Ureter (tissue), 1 donor: Measurements from ENCODE around the gene CARD11. TPM values are rescaled to one million over a fixed set of nuclear protein-coding genes. Genes with fewer than 3 reads are reported as not detected.

Experiments used
- DNase-seq: peaks from one replicate; pipeline ENCODE4 v3.0.0-alpha.2; 2020; ENCODE audit warnings: low spot score
- total RNA-seq: library from RNA; stranded (reverse); gene quantifications from one replicate; pipeline ENCODE4 v1.2.4, GENCODE V29; 2023
- donor health status: DM: yes; HTN: yes; CAD: no.

The CARD11 gene
- 52.3 TPM for total RNA-seq

DNA sequence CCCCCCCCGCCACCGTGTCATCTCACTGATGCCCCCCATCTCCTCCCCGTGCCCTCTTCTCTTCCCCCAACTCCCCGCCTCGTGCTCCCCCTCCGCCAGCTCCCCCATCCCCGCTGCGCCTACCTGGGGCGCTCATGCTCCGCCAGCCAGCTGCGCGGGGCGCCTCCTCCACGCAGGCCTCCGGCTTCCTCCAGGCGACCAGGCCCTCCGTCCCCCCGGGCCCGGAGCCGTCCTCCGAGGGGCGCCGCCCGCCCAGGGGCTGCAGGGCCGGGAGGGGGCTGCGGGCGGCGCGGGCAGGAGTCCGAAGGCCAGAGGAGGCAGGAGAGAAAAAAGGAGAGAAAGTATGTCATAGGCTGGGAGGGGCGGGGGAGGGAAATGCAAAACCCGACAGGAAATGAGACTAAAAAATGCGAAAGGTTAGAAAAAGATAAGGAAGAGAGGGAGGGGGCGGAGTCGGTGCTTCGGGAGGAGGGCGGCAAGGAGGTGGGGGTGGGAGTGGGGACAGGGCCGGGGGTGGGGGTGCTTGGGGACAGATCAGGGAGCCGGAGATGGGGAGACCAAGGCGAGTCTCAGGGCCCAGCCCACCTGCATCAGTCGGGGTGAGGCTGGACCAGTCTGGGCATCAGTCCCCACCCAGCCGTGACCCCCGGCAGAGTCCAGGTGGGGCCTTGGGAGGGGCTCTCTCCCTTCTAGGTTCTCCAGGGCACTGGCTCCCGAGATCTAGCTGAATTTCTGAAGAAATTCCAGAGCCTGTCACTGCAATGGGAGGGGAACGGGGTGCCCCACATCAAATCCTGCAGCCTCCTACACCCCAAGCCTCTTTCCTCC is at the start of gene CARD11:
Gene CARD11, minus strand, starts transcription at position 324 of the 828 bp plus-strand sequence. CDS start 85,361 bp downstream, outside the sequence.
- no peak for DNase-seq

DNA sequence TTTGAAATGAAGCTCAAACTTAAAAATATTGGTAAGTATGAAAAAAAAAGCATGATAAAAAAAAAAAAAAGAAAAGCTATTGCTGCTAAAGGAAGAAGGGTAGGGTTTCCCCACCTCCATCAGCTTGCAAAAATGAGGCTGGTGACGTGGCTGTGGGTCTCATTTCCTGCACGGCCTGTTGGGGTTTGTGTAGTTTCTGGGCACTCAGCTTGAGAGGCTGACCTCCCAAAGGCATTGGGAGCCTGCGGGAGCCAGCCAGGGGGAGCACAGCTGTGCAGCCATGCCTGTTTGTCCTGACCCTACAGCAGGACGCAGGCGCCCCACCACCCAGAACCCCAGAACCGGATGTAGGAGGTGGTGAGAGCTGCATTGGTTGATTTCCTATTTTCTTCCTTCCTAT is 48.8 kb upstream of the CARD11 start:
- DNase-seq: no peak

DNA sequence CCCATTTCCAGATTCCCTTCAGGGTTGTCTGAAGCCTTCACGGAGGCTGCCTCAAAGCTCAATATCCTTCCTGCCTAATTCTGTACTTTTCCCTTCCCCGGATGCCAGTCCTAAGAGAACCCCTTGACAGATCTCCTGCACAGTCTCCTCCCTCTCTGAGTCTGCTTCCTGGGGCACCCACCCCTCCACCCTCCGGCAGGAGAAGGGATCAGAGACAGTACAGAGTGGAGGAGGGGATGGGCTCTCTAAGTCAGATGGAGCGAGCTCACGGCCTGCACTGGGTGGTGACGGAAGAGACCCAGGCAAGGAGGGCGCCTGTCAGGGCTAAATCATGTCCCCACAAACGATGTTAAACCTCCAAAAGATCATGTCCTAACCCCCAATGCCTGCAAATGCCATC is 48.0 kb upstream of the CARD11 start:
- DNase-seq: no peak

DNA sequence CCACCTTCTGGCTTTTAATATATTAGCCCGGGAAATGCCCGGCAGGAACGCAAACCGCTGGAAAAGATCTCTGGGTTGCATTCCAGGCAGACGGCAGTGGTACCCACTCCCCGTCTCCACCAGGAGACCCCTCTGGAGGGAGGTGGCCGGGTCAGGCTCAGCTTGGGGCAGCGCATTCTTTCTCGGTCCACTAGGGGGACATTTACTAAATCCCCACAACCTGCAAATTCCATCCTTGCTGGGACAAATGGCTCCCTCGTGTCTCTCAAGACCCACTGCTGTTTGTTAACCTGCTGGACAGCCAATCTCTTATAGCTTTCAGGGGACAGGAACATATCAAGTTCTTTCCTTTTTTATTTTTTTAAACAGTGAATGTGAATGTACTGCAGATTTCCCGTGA is 45.8 kb upstream of the CARD11 start:
- no peak for DNase-seq

DNA sequence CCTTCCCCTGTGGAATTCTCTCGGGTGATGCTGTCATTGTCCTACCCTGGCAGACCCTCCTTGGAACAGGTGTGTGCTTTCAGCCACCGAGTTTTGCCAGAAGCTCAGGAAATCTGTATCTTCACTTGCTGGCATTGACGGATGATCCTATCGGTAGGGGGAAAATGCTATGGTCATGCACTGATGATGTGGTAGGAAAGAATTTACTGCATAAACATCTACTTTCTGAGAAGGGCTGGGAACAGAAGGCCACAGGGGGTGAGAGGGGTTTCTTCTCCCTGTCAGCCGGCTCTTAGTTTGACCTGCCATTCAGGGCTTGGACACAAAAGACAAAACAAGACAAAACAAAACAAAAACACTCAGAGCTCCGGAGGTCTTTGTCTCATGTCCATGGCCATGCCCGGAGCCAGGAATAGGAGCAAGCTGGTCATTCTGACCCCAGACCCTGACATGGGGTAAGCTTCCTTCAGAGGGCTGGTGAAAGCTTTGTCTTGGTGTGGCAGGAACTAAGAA is 43.6 kb upstream of the CARD11 start:
- no peak for DNase-seq

DNA sequence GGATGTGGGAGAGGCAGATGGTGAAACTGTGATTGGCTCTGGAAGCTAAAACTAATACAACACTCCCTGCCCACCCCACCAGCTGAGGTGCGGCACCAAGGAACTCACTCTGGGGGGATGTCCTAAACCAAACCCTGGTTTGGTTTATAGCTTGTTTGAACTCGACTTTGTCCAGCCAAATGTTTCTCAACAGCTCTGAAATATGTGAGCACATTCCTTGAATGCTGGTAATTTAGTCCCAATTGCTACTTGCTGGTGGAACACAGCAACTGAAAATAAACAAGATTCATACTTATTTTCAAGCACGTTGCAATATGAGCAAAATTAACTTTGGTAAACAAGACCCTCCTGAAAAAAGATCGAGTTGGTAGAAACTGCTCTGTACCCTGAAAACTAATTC is 39.7 kb upstream of the CARD11 start:
- DNase-seq: no peak

DNA sequence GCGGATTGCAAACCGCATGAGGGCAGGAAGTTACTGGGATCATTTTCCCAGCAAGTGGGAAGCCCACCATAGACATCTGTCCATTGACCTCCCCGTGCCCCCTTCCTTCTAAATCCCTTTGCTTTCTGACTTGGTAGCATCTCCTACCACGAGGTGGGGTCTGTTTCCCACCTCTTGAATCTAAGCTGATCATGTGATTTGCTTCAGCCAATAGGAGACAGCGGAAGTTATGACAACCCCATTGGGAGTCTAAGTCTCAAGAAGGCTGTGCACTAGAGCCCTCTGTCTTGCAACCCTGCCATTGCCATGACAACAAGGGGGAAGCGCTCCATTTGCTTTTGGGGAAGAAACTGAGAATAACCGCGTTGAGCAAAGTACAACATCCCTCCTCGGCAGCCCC is 39.2 kb upstream of the CARD11 start:
- no peak for DNase-seq

DNA sequence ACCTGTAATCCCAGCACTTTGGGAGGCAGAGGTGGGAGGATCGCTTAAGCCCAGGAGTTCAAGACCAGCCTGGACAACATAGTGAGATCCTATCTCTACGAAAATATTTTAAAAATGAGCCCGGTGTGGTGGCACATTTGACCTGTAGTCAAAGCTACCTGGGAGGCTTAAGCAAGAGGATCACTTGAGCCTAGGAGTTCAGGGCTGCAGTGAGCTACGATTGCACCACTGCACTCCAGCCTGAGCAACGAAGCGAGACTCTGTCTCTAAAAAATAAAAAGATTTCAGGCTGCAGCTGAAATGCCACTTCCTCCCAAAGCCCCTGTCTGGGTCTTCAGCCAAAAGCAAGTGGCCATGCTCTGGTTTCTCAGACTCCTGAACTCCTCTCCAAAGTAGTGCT is 38.7 kb upstream of the CARD11 start:
- no peak for DNase-seq

DNA sequence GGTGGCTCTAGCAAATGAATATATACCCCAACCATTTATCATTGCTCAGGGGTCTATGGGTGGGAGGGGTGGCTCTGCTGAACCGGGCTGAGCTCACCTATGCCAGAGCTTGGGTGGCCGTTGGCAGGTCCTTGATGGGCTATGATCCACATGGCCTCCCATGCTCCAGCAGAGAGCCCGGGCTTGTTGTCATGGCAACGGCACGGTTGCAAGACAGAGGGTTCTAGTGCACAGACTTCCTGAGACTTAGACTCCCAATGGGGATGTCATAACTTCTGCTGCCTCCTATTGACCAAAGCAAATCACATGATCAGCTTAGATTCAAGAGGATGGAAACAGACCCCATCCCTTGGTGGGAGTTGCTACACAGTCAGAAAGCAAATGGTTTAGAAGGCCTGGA is 36.4 kb upstream of the CARD11 start:
- DNase-seq: no peak

DNA sequence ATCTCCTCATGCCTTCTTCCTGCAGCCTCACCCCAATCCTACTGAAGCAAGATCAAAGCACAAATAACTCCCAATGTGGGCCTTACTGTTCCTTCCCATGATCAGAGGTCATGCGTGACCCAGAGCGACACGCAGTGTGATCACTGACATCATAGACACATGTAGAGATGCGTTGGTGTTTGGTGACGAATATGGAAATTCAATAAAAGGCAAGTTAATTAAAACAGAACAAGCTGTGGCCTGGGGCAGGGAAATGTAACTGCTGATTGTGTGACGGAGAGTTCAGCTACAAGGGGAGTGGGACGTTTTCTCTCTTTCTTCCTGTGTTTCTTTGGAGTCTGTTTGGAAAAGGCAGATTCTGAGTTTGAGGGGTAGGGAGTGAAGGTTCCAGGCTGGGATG is 34.8 kb upstream of the CARD11 start:
- no peak for DNase-seq

DNA sequence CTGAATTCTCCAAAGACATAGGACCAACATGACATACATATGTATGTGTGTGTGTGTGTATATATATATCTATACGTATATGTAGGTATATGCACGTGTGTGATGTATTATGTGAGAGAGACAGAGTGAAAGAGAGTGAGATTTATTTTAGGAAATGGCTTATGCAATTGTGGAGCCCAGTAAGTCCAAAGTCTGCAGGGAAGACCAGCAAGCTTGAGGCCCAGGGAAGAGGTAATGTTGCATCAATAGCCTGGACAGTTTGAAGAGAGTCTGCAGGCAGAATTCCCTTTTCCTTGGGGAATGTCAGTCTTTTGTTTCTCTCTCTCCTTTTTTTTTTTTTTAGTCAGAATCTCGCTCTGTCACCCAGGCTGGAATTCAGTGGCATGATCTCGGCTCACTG is 33.0 kb upstream of the CARD11 start:
- DNase-seq: no peak

DNA sequence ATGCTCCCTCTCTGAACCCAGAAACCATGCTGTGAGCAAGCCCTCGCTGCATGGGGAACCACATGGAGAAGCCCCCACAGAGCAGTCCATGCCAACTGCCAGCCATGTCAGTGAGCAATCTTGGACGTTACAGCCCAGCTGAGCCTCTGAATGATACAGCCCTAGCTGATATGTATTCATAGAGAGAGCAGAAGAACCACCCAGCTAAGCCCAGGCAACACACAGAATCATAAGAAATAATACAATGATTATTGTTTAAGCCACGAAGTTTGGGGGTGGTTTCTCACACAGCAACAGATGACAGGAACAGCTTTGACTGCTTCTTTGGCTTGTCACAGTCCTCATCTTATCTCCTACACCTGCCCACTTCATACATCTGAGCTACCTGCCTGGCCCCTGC is 32.5 kb upstream of the CARD11 start:
- no peak for DNase-seq

DNA sequence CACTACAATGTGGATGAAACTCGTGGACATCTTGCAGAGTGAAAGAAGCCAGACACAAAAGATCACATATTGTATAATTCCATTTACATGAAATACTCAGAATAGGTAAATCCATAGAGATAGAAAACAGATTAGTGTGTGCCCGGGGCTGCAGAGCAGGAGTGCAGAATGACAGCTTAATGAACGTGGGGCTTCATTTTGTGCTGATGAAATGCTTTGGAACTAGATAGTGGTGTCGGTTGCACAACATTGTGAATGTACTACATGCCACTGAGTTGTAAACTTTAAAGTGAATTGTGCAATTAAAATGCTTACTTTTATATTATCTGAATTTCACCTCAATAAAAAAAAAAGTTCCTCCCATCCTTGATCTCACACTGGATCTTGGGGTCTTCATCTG is 31.8 kb upstream of the CARD11 start:
- DNase-seq: no peak

DNA sequence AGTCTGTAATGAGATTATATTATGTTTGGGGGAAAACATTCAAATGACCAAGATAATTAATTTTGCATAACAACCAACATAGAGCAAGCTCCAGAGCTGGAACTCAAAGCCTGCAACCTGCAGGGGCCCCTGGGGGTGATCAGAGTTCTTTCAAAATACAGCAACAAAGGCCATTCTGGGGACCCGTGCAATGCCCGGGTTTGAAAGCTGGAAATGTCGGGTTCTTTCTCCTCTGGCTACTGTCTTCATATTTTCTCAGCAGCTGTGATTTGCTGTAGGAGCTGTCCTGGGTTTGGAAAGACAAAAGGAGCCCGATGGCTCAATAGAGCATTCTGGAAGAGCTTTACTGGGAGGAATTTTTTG is 30.8 kb upstream of the CARD11 start:
- DNase-seq: no peak

DNA sequence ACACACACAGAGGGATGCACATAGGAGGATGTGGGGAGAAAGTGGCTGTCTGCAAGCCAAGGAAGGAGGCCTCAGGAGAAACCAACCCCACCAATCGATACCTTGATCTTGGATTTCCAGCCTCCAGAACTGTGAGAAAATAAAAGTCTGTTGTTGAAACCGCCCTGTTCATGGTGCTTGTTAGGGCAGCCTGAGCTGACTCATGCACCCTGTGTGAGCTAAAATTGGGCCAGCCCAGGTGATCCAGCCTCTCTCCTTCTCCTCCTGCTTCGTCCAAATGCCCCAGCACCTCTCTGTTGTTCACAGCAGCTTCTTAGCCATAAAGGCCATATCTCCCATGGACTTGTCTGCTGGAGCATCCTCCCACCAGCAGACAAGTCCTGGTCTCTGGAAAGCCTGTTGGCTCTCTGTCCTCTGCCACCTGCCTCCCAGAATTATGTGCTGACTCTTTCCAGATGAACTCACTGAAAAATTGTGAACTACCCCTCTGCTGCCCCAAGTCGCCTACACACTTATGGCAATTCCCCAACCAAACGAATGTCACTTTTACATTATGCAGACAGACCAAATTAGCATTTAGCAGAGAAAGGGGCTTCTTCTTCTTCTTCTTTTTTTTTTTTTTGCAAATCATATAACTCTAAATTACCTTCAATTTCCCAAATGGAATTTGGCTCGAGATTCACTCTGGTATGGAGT is 30.2 kb upstream of the CARD11 start:
- no peak for DNase-seq

DNA sequence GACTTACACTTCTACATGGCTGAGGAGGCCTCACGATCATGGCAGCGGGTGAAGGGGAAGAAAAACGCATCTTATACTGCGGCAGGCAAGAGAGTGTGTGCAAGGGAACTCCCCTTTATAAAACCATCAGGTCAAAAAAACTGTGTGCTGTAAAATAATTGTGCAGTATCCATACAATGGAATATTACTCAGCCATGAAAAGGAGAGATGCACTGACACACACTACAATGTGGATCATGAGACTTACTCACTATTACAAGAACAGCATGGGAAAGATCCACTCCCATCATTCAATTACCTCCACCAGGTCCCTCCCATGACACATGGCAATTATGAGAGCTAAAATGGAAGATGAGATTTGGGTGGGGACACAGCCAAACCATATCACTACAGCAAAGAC is 27.2 kb upstream of the CARD11 start:
- DNase-seq: no peak

DNA sequence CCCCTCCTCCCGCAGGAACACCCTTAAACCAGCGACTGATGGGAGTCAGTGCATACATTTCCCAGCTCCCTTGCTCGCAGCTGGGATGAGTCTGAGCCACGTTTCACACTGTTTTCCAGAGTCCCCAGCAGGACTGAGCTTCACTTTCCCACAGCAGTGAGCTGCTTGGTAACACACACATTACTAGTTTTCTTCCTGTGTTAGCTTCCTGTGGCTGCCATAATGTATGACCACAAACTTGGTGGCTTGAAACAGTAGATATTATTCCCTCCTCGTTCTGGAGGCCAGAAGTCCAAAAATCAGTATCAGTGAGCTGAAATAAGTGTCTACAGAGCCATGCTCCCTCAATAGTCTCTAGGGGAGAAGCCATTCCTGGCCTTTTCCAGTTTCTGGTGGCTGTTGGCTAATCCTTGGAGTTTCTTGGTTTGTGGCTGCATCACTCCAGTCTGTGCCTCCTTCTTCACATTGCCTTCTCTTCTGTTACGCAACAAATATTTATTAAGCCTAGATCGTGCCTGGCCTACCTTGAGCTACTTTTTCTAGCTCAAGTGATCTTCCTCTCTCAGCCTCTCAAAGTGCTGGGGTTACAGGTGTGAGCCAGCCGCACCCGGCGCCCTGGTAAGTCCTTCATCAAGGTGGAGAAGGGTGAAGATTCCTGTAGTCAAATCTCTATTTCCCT is 26.2 kb upstream of the CARD11 start:
- DNase-seq: no peak

DNA sequence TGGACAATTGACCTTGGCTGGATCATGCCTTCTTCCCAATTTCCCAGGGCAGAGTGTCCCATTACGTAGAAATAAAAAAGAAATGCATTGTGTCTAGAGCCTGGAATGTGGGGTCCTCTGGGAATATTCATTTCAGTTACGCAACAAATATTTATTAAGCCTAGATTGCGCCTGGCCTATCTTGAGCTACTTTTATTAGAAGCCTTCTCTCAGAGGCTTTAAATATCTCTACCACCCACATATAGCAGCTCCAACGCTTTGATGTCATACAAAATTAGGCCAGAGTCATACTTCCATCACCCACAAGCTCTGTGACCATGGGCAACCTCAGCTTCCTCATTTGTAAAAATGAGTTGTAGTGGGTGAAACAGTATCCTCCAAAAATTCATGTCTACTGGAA is 24.9 kb upstream of the CARD11 start:
- no peak for DNase-seq

DNA sequence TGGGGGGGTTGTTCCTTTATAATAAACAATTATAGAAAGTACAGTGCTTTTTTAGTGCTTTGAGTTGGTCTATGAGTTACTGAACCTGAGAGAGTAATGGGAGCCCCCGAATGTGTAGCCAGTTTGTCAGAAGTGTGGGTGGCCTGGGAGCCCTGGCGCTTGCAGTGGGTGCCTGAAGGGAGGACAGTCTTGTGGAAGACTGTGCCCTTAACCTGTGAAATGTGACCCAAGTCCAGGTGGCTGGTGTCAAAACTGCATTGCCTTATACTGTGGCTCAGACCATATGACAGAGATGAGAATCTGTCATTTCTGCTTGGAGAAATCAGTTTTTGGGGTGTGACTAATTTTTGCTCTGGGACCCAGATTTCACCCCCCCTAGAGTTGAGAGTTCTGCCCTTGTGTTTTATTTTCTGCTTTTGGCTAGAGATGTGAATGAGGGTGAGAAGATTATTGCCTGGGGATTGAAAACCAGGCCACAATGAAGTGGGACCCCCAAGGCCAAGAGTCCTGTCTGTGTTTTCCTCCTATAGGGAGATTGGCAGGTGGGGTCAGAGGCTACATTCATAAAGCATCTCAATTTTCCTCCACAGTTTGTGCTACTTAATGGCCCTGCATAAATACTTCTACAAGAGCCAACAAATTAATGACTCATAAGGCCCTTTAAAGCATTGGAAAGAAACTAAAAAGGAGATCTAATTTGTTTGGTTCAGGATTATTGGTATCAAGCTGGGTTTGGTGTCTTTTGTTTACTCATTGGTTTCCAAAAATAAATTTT is 24.1 kb upstream of the CARD11 start:
- no peak for DNase-seq

DNA sequence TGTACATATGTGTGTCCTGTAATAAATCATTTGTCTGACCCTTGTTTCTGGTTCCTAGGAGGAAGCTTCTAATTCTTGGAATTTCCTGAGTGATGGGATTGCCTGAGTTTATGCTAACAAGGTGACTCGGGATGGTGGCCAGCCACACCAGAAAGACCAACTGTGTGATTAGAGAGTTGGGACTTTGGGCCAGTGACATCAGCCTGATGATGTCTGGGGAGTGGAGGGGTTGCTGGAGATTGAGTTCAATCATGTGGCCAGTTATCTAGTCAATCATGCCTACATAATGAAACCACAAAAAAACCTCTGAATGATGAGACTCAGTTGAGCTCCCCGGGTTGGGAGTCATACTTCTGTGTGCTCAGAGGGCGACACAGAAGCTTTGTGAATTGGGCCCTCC is 23.5 kb upstream of the CARD11 start:
- no peak for DNase-seq

DNA sequence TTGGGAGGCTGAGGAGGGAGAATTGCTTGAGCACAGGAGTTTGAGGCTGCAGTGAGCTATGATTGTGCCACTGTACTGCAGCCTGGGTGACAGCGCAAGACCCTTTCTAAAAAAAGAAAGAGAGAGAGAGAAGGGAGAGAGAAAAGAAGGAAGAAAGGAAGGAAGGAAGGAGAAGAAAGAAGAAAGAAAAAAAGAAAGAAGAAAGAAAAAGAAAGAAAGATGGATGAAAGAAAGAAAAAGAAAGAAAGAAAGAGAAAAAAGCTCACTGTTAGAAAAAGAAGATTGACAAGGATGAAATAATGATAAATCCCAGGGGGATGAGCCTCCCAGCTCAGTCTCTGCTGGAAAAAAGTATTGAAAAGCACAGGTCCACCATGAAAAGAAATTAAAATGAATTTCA is 22.8 kb upstream of the CARD11 start:
- DNase-seq: no peak

DNA sequence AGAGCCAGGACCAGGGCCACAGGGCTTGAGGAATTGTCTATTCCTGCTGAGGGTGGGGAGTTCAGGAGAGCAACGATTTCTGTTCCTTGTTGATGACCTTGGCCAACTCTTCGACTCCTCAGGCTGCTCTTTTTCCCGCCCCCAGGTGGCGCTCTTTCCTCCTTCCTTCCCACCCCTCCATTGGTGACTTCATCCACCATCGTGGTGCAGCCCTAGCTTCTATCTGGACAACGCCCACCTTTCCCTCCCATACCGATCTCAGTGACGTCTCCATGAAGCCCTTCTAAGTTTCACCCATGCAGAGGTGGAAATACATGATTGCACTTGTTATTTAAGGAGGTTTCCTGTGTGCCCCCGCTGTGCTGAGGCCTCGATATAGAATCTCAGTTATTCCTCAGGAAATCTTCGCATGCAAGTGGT is 22.1 kb upstream of the CARD11 start:
- no peak for DNase-seq
